HFFc6 (cell line): Measurements from ENCODE around the gene NPAT. TPM values are rescaled to one million over a fixed set of nuclear protein-coding genes. Genes with fewer than 3 reads are reported as not detected.
A peak's percentile ranks its signal among the peaks of the same experiment; 100 is the strongest.

Source experiments
- DNase-seq: peaks from one replicate; pipeline ENCODE4 v3.0.0-alpha.2; 2018
- H3K27ac Mint-ChIP-seq: 2 replicates; pipeline ENCODE4 v1.8.0; 2020; ENCODE audit warnings: mild to moderate bottlenecking, mixed read lengths
- H3K27me3 Mint-ChIP-seq: 2 replicates; pipeline ENCODE4 v1.8.0; 2021; ENCODE audit warnings: mild to moderate bottlenecking, moderate library complexity, mixed read lengths; ENCODE audit not compliant: insufficient read depth
- H3K36me3 Mint-ChIP-seq: 2 replicates; pipeline ENCODE4 v1.8.0; 2021; ENCODE audit warnings: low read depth, mixed read lengths
- H3K4me1 Mint-ChIP-seq: 2 replicates; pipeline ENCODE4 v1.8.0; 2020; ENCODE audit warnings: low read depth, mixed read lengths
- H3K4me3 Mint-ChIP-seq: 2 replicates; pipeline ENCODE4 v1.8.0; 2020; ENCODE audit warnings: mild to moderate bottlenecking, moderate library complexity, mixed read lengths
- H3K9me3 Mint-ChIP-seq: 2 replicates; pipeline ENCODE4 v1.8.0; 2020; ENCODE audit warnings: mild to moderate bottlenecking, mixed read lengths
- total RNA-seq, 6 experiments: library from RNA; stranded (reverse); fragmentation: NEBNext Ultra II Directional; extraction: Animal tissue kit (Norgen Biotek cat#: 25700); gene quantifications; 2 replicates in 1 of 6; 3 replicates in 5 of 6; pipeline ENCODE4 v1.2.3, GENCODE V29; 2021
- TF ChIP-seq, protein P1 (sequence below): fragments of 200-600 bp; sonication (generic); IDR thresholded peaks from 2 replicates; pipeline ENCODE4 v1.5.0; 2021; ENCODE audit warnings: antibody characterized with exemption, mild to moderate bottlenecking

NPAT gene
- total RNA-seq, 6 experiments from 2014 or later: 9.3 to 12.4 (median 10.6) TPM

- Mint-ChIP-seq H3K4me1 (peaks cover 27% of the 10 kb centered on the region), H3K27me3 (no peaks in the 10 kb centered on the region), H3K36me3 (peaks cover 36% of the 10 kb centered on the region), H3K4me3 (no peak overlapping the region), H3K27ac (no peak overlapping the region), H3K9me3 (no peaks in the 10 kb centered on the region)
- DNase-seq: no peak
- TF ChIP-seq, protein P1, sequence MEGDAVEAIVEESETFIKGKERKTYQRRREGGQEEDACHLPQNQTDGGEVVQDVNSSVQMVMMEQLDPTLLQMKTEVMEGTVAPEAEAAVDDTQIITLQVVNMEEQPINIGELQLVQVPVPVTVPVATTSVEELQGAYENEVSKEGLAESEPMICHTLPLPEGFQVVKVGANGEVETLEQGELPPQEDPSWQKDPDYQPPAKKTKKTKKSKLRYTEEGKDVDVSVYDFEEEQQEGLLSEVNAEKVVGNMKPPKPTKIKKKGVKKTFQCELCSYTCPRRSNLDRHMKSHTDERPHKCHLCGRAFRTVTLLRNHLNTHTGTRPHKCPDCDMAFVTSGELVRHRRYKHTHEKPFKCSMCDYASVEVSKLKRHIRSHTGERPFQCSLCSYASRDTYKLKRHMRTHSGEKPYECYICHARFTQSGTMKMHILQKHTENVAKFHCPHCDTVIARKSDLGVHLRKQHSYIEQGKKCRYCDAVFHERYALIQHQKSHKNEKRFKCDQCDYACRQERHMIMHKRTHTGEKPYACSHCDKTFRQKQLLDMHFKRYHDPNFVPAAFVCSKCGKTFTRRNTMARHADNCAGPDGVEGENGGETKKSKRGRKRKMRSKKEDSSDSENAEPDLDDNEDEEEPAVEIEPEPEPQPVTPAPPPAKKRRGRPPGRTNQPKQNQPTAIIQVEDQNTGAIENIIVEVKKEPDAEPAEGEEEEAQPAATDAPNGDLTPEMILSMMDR: no peak
Measured at GRCh38 chr11:108235192-108235591, 12.8 kb upstream of the NPAT start.

GRCh38 chr11:108233277-108233945, 11.0 kb upstream of the NPAT start:
- peaks cover 42% of the 10 kb centered on the region for H3K36me3 Mint-ChIP-seq
- TF ChIP-seq, protein P1: no peak
- peaks cover 34% of the 10 kb centered on the region for H3K4me1 Mint-ChIP-seq
- H3K27me3 Mint-ChIP-seq: no peaks in the 10 kb centered on the region
- no peak for DNase-seq
- H3K9me3 Mint-ChIP-seq: no peaks in the 10 kb centered on the region
- no peak overlapping the region for H3K27ac Mint-ChIP-seq
- no peak overlapping the region for H3K4me3 Mint-ChIP-seq

GRCh38 chr11:108228251-108228650, 5.8 kb upstream of the NPAT start:
- no peak for DNase-seq
- H3K4me3 Mint-ChIP-seq: peak overlapping the region; percentile 39; the same call in 1 of the 2 replicates
- TF ChIP-seq, protein P1: no peak
- H3K27me3 Mint-ChIP-seq: no peaks in the 10 kb centered on the region
- peaks cover 33% of the 10 kb centered on the region for H3K36me3 Mint-ChIP-seq
- peaks cover 26% of the 10 kb centered on the region for H3K4me1 Mint-ChIP-seq
- H3K27ac Mint-ChIP-seq: peak overlapping the region; percentile 82
- H3K9me3 Mint-ChIP-seq: no peaks in the 10 kb centered on the region

- Mint-ChIP-seq H3K4me1 (peaks cover 27% of the 10 kb centered on the region), H3K27ac (no peak overlapping the region; the same call in 1 of the 2 replicates), H3K27me3 (peaks cover 2% of the 10 kb centered on the region; the same call in 1 of the 2 replicates), H3K4me3 (no peak overlapping the region), H3K9me3 (no peaks in the 10 kb centered on the region), H3K36me3 (peaks cover 26% of the 10 kb centered on the region)
- TF ChIP-seq, protein P1: no peak
- no peak for DNase-seq
Measured at GRCh38 chr11:108226036-108226435, 3.6 kb upstream of the NPAT start.

- H3K27me3 Mint-ChIP-seq: peaks cover 2% of the 10 kb centered on the region; the same call in 1 of the 2 replicates
- peaks cover 26% of the 10 kb centered on the region for H3K36me3 Mint-ChIP-seq
- H3K4me1 Mint-ChIP-seq: peaks cover 36% of the 10 kb centered on the region
- H3K27ac Mint-ChIP-seq: no peak overlapping the region
- no peak overlapping the region; the same call in 1 of the 2 replicates for H3K4me3 Mint-ChIP-seq
- no peaks in the 10 kb centered on the region for H3K9me3 Mint-ChIP-seq
- DNase-seq: no peak
- TF ChIP-seq, protein P1: no peak
Measured at GRCh38 chr11:108224911-108225786, 2.7 kb upstream of the NPAT start.
